ENCODE measurements around the gene DSCAM. TPM values are rescaled to one million over a fixed set of nuclear protein-coding genes. Genes with fewer than 3 reads are reported as not detected.

DSCAM gene
- total RNA-seq, 1 experiment from 2014 or later = not detected

DNA sequence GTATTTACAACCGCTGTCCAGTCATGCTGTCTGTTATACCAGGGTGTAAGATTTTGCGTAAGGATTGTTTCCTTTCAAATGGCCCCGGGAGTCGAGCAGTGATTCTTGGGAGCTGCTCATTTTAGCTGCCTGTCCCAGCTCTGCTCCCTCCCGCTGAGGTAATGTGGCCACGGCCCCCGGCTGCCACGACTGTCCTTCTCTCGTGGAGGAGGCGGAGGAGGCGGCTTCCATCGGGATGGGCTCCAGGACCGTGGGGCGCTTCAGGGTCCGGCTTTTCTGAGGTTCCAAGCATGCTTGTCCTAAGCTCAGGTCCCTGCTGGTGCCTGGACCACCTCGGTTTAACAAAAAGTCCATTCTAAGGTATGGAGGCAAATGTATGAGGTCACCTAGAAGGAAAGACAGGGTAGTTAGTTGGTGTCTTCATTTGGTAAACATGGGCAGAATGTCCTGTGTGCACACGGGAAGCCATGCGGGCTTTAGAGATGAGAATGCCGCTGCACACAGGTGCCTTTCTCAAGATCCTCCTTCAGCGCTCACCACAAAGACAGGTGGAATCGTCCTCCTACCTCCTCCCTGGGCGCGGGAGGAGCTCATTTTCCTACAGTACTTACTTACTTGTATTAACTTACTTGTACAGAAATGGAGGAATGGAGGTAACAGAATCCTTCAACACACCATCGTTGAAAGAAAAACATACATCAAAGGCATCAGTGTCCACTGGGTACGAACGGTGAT lies 833.8 kb downstream of the DSCAM start:
- no peak for DNase-seq (ENCODE audit: low read depth)

GRCh38 chr21:40011371-40011770 lies 835.6 kb downstream of the DSCAM start:
- DNase-seq (ENCODE audit: low read depth) = no peak

DNA sequence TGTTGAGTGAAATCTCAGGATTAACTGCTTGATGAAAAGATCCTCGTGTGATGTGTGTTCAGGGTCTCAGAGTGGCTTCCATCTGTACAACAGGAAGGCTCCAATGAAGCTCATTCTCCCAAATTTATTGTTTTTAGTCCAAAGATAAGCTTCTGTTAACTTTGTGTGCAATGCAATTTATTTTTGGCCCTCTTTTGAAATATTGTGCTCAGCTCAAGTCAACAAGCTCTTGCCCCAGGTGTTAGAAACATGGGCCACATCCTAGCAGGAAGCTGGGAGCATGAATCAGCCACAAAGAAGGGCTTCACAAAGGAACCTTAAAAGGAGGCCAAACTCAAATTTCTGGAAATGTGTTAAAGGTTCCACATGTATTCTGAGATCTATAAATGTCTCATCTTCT lies 844.0 kb downstream of the DSCAM start:
- no peak for DNase-seq (ENCODE audit: low read depth)

GRCh38 chr21:39984286-39984991 lies 862.5 kb downstream of the DSCAM start:
- no peak for DNase-seq (ENCODE audit: low read depth)

DNA sequence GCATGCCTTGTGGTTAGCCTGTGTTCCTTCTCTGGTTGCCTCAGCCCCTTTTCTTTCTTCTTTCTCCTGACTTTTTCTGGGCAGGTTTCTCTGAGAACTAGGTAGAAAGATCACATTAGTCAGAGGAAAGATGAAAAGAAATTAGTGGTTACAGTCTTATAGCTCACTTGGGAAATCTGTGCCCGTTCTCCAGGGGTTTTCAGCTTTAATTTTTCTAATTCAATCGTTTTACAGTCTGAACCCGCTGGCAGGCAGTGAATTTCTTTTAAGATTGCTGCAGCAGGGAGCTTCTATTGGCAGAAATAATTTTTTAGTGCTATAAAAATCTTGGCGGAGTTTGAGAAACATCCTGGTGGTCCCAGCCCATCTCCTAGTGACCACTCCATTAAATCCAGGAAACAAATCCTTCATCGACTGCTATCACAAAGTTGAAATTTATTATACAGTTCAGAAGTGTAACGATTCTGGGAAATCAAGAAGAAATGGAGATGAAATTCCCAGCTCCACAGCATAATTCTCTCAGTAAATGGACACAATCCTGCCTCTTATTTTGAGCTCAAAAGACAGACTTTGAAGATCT lies 866.6 kb downstream of the DSCAM start:
- DNase-seq (ENCODE audit: low read depth) = no peak

DNA sequence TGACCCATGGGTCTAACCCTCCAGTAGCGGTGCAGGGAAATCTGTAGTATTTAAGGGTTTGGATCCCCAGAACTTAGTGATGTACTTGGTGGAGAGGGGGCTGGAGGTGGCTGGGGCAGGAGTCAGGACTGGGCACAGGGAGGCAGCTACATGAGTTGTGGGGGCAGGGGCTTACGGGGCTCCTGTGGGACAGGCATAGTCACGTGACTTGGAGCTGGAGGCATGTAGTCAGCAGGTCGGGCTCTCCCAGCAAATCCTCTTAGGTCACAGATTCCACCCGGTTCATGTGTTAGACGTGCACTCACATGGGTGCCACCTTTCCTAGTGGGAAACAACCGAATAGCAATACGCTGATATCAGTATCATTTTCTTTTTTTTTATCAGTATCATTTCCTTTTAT lies 867.6 kb downstream of the DSCAM start:
- DNase-seq (ENCODE audit: low read depth) = no peak

GRCh38 chr21:39976800-39977199 lies 870.2 kb downstream of the DSCAM start:
- no peak for DNase-seq (ENCODE audit: low read depth)

DNA sequence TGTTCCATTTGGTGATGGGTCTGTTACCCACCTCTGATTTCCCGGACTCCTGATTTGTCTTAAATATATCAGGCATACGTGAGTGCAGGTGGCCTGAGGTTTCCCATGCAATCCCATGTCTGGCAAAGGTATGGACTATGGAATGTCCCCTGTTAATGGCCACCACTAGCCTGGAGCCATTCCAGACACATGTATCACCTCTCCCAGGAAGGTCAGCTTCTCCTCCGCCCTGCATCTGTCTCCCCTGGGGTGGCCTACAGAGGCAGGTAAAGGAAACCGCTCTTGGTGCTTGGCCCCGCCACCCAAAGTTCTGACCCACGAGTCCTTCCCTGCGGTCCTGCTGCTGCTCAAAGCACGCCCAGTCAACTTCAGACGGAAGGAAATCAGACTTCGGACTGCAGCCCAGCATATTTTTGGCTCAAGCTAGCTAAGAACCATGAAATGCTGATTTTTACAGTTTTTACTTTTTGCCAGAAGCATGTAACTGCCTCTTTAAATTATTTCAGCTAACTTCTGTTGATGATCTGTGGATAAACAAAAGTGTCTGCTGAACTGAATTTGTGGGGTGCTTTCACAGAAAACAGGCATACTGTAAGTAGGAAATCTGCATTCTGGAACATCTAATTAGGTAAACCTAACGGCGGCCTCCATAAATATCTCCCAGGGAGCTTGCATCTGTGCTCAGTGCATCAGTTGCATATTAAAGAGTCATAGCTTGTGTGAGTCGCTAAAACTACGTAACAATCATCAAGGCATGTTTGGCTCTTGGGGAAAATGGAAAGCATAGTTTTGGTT lies 873.8 kb downstream of the DSCAM start:
- DNase-seq (ENCODE audit: low read depth) = no peak

DNA sequence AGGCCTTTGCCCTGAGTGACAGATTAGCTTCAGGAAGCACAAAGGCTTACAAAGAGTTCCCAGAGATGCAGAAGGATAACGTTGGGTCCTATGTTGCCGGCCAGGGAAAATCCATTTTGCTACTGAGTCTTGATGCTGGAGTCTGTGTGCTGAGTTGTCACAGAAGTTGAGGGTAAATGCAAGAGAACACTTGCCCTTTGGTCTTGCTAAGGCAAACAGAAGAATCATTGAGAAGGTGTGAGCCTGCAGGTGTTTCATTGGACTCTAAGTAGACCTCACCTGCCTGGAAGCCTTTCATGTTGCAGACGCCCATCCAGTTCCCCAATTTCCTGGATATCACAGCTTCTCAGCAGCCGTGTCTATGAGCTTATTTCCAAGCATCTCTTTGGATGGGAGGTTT lies 874.5 kb downstream of the DSCAM start:
- DNase-seq (ENCODE audit: low read depth) = no peak

- DNase-seq (ENCODE audit: low read depth) = no peak
Observed at GRCh38 chr21:39971956-39972355, 875.0 kb downstream of the DSCAM start.

DNA sequence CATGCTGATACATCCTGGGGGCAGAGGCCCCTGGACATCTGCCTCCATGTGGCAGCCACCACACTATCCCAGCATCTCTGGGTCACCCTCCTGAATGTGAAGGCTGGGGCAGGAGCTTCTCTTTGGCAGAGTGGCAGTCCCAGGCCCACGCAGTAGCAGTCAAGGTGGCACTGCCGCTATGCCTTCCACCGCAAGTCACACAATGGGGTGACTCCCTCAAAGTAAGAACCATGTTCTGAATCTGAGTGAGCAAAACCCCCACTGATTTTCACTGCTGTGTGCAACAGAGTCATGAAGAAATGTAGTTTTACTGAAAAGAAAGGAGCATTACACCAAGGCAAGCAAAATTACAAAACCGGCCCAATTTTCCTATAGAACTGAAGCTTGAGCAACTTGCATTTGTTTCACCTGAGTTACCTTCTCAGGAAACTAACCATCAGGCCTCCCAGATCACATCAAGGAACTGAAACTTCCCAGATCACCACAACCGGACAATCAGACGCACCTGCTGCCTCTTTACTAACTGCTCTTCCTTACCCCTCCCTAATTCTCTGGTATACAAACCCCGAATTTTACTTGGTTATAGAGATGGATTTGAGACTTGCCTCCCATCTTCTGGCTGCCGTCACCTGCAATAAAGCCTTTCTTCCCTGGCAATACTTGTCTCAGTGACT lies 877.1 kb downstream of the DSCAM start:
- no peak for DNase-seq (ENCODE audit: low read depth)

GRCh38 chr21:39968010-39968409 lies 878.9 kb downstream of the DSCAM start:
- no peak for DNase-seq (ENCODE audit: low read depth)

DNA sequence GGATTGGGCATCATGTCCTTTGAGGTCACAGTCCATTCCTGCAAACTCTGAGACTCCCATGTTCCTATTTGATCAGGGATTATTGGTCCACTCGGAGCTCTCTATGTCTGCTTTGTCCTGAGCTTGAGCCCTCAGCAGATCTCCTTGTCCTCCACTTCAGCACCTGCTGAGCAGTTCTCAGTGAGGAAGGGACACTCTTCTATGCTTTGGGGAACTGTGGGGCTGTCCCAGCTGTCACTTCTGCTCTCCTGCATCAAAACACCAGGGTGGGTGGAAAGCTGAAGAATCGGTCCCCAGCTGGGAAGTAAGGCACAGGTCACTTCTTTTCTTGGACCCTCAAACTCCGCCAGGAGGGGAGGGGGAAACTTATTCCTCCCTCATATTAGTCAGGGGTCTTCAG lies 880.2 kb downstream of the DSCAM start:
- no peak for DNase-seq (ENCODE audit: low read depth)

GRCh38 chr21:39965026-39965425 lies 881.9 kb downstream of the DSCAM start:
- DNase-seq (ENCODE audit: low read depth) = no peak

DNA sequence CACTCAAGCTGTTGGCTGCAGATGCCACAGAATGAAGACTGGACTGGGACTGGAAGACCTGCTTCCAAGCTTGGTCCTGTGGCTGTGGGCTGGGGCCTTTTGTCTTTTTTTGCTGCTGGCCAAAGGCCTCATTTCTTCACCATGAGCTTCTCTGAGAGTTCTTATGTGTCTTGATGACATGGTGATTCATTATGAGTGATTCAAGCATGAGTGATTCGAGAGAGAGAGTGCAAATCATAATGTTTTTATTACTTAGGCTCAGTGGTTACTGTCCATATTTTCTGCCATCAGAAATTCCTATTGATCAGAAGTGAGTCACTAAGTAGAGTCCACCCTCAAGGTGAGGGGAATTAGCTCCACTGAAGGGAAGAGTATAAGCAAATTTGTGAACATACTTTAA lies 885.7 kb downstream of the DSCAM start:
- no peak for DNase-seq (ENCODE audit: low read depth)

Data from LHCN-M2 (cell line).